Measurements from ENCODE around the gene PLEKHG4B.

GRCh38 chr5:79263-79662, 12.7 kb upstream of the PLEKHG4B start:
- TF ChIP-seq CTCF (IDR thresholded peaks at IDR 0.05 in 8 of 11, conservative IDR thresholded peaks at IDR 0.05 in 3 of 11): no peak
- no peak for TF ChIP-seq POLR2AphosphoS5 (IDR thresholded peaks at IDR 0.05)

Measured in spleen (tissue), 7 donors.